K562 (cell line): Measurements from ENCODE around the gene F12. TPM values are rescaled to one million over a fixed set of nuclear protein-coding genes. Genes with fewer than 3 reads are reported as not detected.
"Not testable (repeated sequence)": the region's sequence is repeated elsewhere in the genome, so short reads cannot be mapped to it uniquely, and the experiment has no call there.

Source experiments
- ATAC-seq: fragments of 200-7000 bp; cut with Tn5 transposase; 3 replicates; pipeline ENCODE4 v1.9.1; 2020; ENCODE audit warnings: moderate library complexity
- BruUV-seq: library from RNA; stranded (reverse); fragments of 400-500 nt; replicated peaks from 2 replicates; lab custom pipeline; 2021; lab: Mats Ljungman, UMichigan
- CTCF ChIA-PET: fragments of 300-600 bp; formaldehyde crosslinking; extraction: SDS; loops from one replicate; lab custom pipeline; 2021; ENCODE audit warnings: low intra/inter-chr PET ratio; lab: Yijun Ruan, JAX
- POLR2A ChIA-PET: fragments of 300-600, 350-650 bp; sonication (Branson Sonifier 250); formaldehyde crosslinking; extraction: SDS; loops from one replicate; lab custom pipeline; 2021; ENCODE audit warnings: antibody characterized with exemption, inconsistent platforms; lab: Yijun Ruan, JAX
- DNase-seq, 4 experiments: peaks; one replicate each; pipeline versions ENCODE4 v3.0.0 to v3.0.0-alpha.2; 2011 to 2018; ENCODE audit warnings: low spot score in 3 of 4, mixed read lengths in 3 of 4; ENCODE audit errors: extremely low read depth in 1 of 4
- FAIRE-seq: peaks from 2 replicates; lab custom pipeline; 2011; peaks lifted over from hg19 to GRCh38; lab: Jason Lieb, UNC
- H2AFZ ChIP-seq: 2 replicates; pipeline ENCODE4 v1.6.0; 2011; ENCODE audit warnings: low read depth, low read length, control low read depth, inconsistent platforms
- H3K27ac ChIP-seq: fragments of 200-600 bp; 3 replicates; pipeline ENCODE4 v1.8.0; 2011; ENCODE audit warnings: low read depth, mild to moderate bottlenecking, control low read depth, inconsistent platforms, low read length, moderate library complexity, mixed read lengths; ENCODE audit errors: extremely low read depth
- H3K27me3 ChIP-seq, 2 experiments: fragments of 300-600 bp in 1 of 2; 2 replicates in 1 of 2; 3 replicates in 1 of 2; pipeline versions ENCODE4 v1.6.0 to v1.8.0; 2011; ENCODE audit warnings: inconsistent platforms in 2 of 2, low read length in 2 of 2, mild to moderate bottlenecking in 1 of 2, mixed read lengths in 1 of 2, moderate library complexity in 1 of 2; ENCODE audit not compliant: control insufficient read depth in 2 of 2, insufficient read depth in 2 of 2
- H3K36me3 ChIP-seq: fragments of 300-600 bp; 3 replicates; pipeline ENCODE4 v1.8.0; 2011; ENCODE audit warnings: mild to moderate bottlenecking, low read length, inconsistent platforms; ENCODE audit not compliant: control insufficient read depth, insufficient read depth
- H3K4me1 ChIP-seq, 2 experiments: fragments of 200-600 bp in 1 of 2; replicated peaks in 1 of 2; 2 replicates in 1 of 2; 3 replicates in 1 of 2; pipeline versions ENCODE4 v1.5.1 to v1.8.0; 2011; ENCODE audit warnings: inconsistent platforms in 2 of 2, low read length in 2 of 2, mild to moderate bottlenecking in 1 of 2, mixed read lengths in 1 of 2, moderate library complexity in 1 of 2; ENCODE audit not compliant: control insufficient read depth in 2 of 2, insufficient read depth in 2 of 2
- H3K4me2 ChIP-seq: 2 replicates; pipeline ENCODE4 v1.6.1; 2011; ENCODE audit warnings: low read length, control low read depth, inconsistent platforms, mixed read lengths; ENCODE audit not compliant: insufficient read depth
- H3K4me3 ChIP-seq: fragments of 200-600 bp; sonication (generic), shearing (Covaris generic); 2 replicates; pipeline ENCODE4 v1.5.1; 2016; ENCODE audit warnings: control low read depth, inconsistent platforms
- H3K79me2 ChIP-seq: fragments of 200-600 bp; 3 replicates; pipeline ENCODE4 v1.8.0; 2011; ENCODE audit warnings: low read length, inconsistent platforms; ENCODE audit not compliant: control insufficient read depth, insufficient read depth
- H3K9ac ChIP-seq, 2 experiments: 2 replicates each; pipeline versions ENCODE4 v1.6.0 to v1.6.1; 2011; ENCODE audit warnings: low read depth in 2 of 2, low read length in 2 of 2, control low read depth in 1 of 2, inconsistent platforms in 1 of 2, mild to moderate bottlenecking in 1 of 2, mixed read lengths in 1 of 2; ENCODE audit not compliant: insufficient read depth in 1 of 2
- H3K9me1 ChIP-seq: one replicate; pipeline ENCODE4 v1.6.0; 2011; ENCODE audit warnings: inconsistent platforms, mild to moderate bottlenecking, low read length, moderate library complexity; ENCODE audit not compliant: control insufficient read depth, insufficient read depth
- H3K9me3 ChIP-seq: replicated peaks from 2 replicates; pipeline ENCODE4 v1.5.1; 2011; ENCODE audit warnings: low read depth, low read length, inconsistent platforms; ENCODE audit not compliant: control insufficient read depth, insufficient read depth
- H4K20me1 ChIP-seq: replicated peaks from 2 replicates; pipeline ENCODE4 v1.6.1; 2011; ENCODE audit warnings: low read length, inconsistent platforms, mixed read lengths; ENCODE audit not compliant: control insufficient read depth, insufficient read depth
- BCOR ChIP-seq: fragments of 450-650 bp; IDR thresholded peaks from 2 replicates; pipeline ENCODE4 v1.6.1; 2016
- KDM4B ChIP-seq, 2 experiments: fragments of 450-650 bp in 1 of 2; sonication (generic) in 1 of 2; IDR thresholded peaks; 2 replicates each; pipeline ENCODE4 v1.6.1; 2016 to 2017; ENCODE audit warnings: borderline replicate concordance in 2 of 2, antibody characterized with exemption in 1 of 2, low read depth in 1 of 2, mild to moderate bottlenecking in 1 of 2
- RBM25 ChIP-seq: fragments of 200-400 bp; formaldehyde crosslinking; IDR thresholded peaks from 2 replicates; pipeline ENCODE4 v1.6.1; 2018; ENCODE audit warnings: low read length, low read depth, moderate library complexity; ENCODE audit not compliant: severe bottlenecking
- WGBS: fragments of 100-300 bp; shearing (Covaris generic); methylation state at CpG from one replicate; pipeline ENCODE4 v1.1.6; 2016; ENCODE audit warnings: low coverage, mixed read lengths; ENCODE audit not compliant: insufficient coverage; ENCODE audit errors: missing lambda C conversion rate; 5-methylcytosine and 5-hydroxymethylcytosine counted together
- in situ Hi-C: fragments of 300-500 bp; cut with MboI; formaldehyde crosslinking; loops from 4 replicates; pipeline ENCODE4 v1.15.0; 2018; ENCODE audit warnings: inconsistent platforms, mixed read lengths
- intact Hi-C: fragments of 100-400 bp; cut with micrococcal nuclease; formaldehyde crosslinking; loops from 2 replicates; pipeline ENCODE4 v1.14.2; 2022
- polyA plus RNA-seq, 8 experiments: library from polyadenylated mRNA; depleted of rRNA in 4 of 8; stranded (reverse) in 5 of 8; unstranded in 3 of 8; fragments of >200 nt; fragmentation: Nextera tagmentation in 2 of 8; fragmentation: Illumina TruSeq in 1 of 8; extraction: Ambion mirVana in 2 of 8; extraction: Trizol in 1 of 8; gene quantifications; 2 replicates each; pipeline versions ENCODE4 v1.2.1 to v1.2.3, GENCODE V29; 2011 to 2014; ENCODE audit warnings: inconsistent platforms in 1 of 8, missing spikeins in 1 of 8
- total RNA-seq, 7 experiments: library from RNA; depleted of rRNA in 6 of 7; stranded (reverse); fragments of >200 nt in 6 of 7; fragmentation: Illumina TruSeq in 2 of 7; extraction: Trizol in 2 of 7; gene quantifications; 2 replicates each; pipeline versions ENCODE4 v1.2.1 to v1.2.3, GENCODE V29; 2011 to 2021; ENCODE audit warnings: low replicate concordance in 1 of 7
- TF ChIP-seq, protein P1 (sequence below): conservative IDR thresholded peaks from 2 replicates; pipeline ENCODE4 v1.6.1; 2011; ENCODE audit warnings: low read depth, mild to moderate bottlenecking, low read length; ENCODE audit not compliant: control insufficient read depth

The F12 gene
- total and polyA plus RNA-seq, 9 of the 15 experiments (the other 6 are each of a cell fraction or from before 2014, with no cell fraction given), result 0.59 to 18.3 (median 3.6) TPM

DNA sequence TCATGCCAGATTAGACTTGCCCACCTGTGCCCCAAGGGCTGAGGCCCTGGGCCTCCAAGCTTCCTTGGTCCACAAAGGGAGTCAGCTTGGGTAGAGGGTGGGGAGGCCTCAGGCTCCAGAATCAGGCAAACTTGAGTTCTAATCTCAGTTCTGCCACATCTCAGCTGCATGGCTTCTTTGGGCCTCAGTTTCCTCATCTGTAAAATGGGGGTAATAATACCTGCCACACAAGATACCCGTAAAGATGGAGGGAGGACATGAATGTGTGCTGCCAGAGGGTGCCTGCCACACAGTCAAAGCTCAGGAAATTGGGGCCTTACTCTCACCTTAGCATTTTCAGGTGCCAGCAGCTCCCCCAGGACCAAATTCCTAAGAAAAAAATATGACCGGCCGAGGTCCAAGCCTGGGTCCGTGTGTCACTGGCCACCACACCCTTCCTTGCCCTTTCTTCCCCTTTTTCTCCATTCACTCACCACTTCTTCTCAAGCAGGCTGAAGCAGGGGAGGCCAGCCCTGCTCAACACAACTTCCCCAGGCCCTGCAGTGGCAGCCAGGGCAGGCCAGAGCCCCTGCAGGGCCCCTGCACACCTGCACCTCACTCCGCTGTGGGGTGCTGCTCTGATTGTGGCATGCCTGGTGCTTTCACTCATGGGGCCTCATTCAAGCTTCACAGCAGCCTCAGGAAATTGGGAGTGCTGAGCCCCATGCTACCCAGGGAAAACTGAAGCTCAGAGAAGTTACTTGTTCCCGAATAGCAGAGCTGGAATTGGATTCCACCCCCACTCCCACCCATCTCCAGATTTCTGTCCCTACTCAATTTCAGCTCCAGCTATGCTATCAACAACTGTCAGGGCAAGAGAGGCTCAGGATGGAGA lies 47.7 kb downstream of the F12 start:
- TF ChIP-seq, protein P1, sequence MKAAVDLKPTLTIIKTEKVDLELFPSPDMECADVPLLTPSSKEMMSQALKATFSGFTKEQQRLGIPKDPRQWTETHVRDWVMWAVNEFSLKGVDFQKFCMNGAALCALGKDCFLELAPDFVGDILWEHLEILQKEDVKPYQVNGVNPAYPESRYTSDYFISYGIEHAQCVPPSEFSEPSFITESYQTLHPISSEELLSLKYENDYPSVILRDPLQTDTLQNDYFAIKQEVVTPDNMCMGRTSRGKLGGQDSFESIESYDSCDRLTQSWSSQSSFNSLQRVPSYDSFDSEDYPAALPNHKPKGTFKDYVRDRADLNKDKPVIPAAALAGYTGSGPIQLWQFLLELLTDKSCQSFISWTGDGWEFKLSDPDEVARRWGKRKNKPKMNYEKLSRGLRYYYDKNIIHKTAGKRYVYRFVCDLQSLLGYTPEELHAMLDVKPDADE, result no peak
- peak; percentile 74 for TF ChIP-seq RBM25
- TF ChIP-seq KDM4B (IDR thresholded peaks at IDR 0.05; ENCODE audit: borderline replicate concordance in 2 of 2, low read depth in 1 of 2), result no peak
- TF ChIP-seq BCOR, result peak; percentile 60
- BruUV-seq, result no TSS peak
- FAIRE-seq (no peak), ATAC-seq (no peak), DNase-seq (no peak)
- H4K20me1 ChIP-seq, result no peaks in the 10 kb centered on the region
- no peaks in the 10 kb centered on the region for H3K9me3 ChIP-seq
- H3K9ac ChIP-seq, result peak overlapping the region in 1 of 2 experiments; percentile 93; a peak in 2 of 4 replicates
- no peak overlapping the region for H3K4me3 ChIP-seq
- H3K36me3 ChIP-seq, result no peaks in the 10 kb centered on the region
- ChIA-PET POLR2A (interaction anchor here (0.8 to 2.7 kb wide), 4 partner anchors 9 to 29 kb away, joined by 3 to 18 read pairs (median 4); partner anchors contain the start of gene LMAN2), CTCF (no interaction called here)
- no peaks in the 10 kb centered on the region for H3K79me2 ChIP-seq
- no peak overlapping the region for H3K27ac ChIP-seq
- no peaks in the 10 kb centered on the region for H3K9me1 ChIP-seq
- 59% methylated on average over 5 of the region's 6 CpGs for WGBS
- no peaks in the 10 kb centered on the region for H3K27me3 ChIP-seq
- in situ Hi-C loops, result no loop called here
- intact Hi-C loops, result loop anchor here (10.0 kb wide), 1 partner anchor 247 kb away; no protein-coding TSS in a partner anchor
- H2AFZ ChIP-seq, result peak overlapping the region; percentile 94; the same call in 1 of the 2 replicates
- H3K4me1 ChIP-seq, result peaks cover 38 to 70% of the 10 kb centered on the region in 2 experiments
- H3K4me2 ChIP-seq, result peak overlapping the region; percentile 80; the same call in 1 of the 2 replicates

DNA sequence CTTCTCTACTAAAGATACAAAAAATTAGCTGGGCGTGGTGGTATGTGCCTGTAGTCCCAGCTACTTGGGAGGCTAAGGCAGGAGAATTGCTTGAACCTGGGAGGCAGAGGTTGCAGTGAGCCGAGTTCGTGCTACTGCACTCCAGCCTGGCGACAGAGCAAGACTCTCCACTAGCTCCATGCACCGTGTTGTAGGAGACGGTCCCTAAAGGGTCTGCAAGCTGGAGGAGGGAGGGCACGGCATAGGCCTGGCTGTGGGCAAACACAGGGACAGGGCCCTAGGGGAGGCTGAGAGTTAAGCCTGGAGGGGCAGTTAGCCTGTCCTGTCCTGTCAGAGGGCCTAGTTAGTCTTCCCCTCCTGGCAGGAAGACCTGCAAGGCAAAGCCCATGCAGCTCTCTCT lies 48.6 kb downstream of the F12 start:
- H3K79me2 ChIP-seq, H3K4me3 ChIP-seq, H3K36me3 ChIP-seq, CTCF ChIA-PET, BruUV-seq, DNase-seq, H4K20me1 ChIP-seq, H3K9ac ChIP-seq, H3K4me2 ChIP-seq, H3K9me1 ChIP-seq, ATAC-seq, in situ Hi-C loops, H3K9me3 ChIP-seq, FAIRE-seq, H2AFZ ChIP-seq, H3K27me3 ChIP-seq, H3K27ac ChIP-seq: not testable (repeated sequence)
- peaks cover 30 to 61% of the 10 kb centered on the region in 2 experiments for H3K4me1 ChIP-seq
- POLR2A ChIA-PET, result interaction anchor here (0.8 to 2.7 kb wide), 5 partner anchors 9 to 51 kb away, joined by 3 to 18 read pairs (median 4); partner anchors contain the start of gene LMAN2
- 69% methylated on average over 6 of the region's 7 CpGs for WGBS
- intact Hi-C loops, result loop anchor here (10.0 kb wide), 1 partner anchor 246 kb away; no protein-coding TSS in a partner anchor
